ENCODE measurements around the gene PKD2L1. TPM values are rescaled to one million over a fixed set of nuclear protein-coding genes. Genes with fewer than 3 reads are reported as not detected.

Gene PKD2L1
- total and polyA plus RNA-seq, 2 of the 8 experiments (the other 6 are each of a cell fraction or from before 2014, with no cell fraction given) = 0.20 to 0.33 TPM

DNA sequence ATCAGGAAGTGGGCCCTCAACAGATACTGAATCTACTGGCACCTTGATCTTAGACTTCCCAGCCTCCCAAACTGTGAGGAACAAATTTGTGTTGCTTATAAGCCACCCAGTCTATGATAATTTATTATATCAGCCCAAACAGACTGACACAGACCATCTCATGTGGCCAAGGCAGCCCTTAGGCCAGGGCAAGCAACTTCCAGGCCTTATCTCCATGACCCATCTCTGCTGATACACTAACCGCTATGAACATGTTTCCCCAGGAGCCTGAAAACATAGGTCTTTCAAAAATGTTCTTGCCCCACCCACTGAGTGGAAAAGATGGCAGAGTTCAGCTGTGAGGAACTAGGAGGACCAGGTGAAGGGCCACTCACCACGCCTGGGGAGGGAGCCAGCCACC lies 40.4 kb downstream of the PKD2L1 start (continued):
- TF ChIP-seq, protein P1, sequence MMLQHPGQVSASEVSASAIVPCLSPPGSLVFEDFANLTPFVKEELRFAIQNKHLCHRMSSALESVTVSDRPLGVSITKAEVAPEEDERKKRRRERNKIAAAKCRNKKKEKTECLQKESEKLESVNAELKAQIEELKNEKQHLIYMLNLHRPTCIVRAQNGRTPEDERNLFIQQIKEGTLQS (IDR thresholded peaks at IDR 0.05; ENCODE audit: insufficient read depth, low read depth, low read length) = no peak
- TF ChIP-seq TEAD4 (IDR thresholded peaks at IDR 0.05; ENCODE audit: low read depth, low read length) (no peak), FOSL1 (IDR thresholded peaks at IDR 0.05; ENCODE audit: insufficient read depth, low read depth, low read length) (no peak), KDM5A (IDR thresholded peaks at IDR 0.05; ENCODE audit: low read length) (no peak), GABPA (IDR thresholded peaks at IDR 0.05; ENCODE audit: borderline replicate concordance, insufficient read depth, low read length) (no peak), HDAC6 (IDR thresholded peaks at IDR 0.05; ENCODE audit: low read depth, low read length) (no peak)

All from H1 (cell line).